Memory B cell (primary cell): ENCODE measurements around the gene LEMD3.
A peak's percentile ranks its signal among the peaks of the same experiment; 100 is the strongest.

ENCODE experiments used
- ATAC-seq: fragments of 150-1000 bp; cut with Tn5 transposase; 2 replicates; pipeline ENCODE4 v1.10.0; 2021; ENCODE audit warnings: low read depth, mild to moderate bottlenecking, moderate library complexity
- DNase-seq, 2 donors: peaks; one replicate each; pipeline ENCODE4 v3.0.0; 2022; ENCODE audit warnings: low spot score in 2 of 2
- H3K27ac Mint-ChIP-seq: one replicate; pipeline ENCODE4 v1.8.0; 2022; ENCODE audit warnings: mild to moderate bottlenecking, moderate library complexity, mixed read lengths
- H3K27me3 Mint-ChIP-seq: one replicate; pipeline ENCODE4 v1.8.0; 2022; ENCODE audit warnings: mixed read lengths
- H3K36me3 Mint-ChIP-seq: one replicate; pipeline ENCODE4 v1.8.0; 2022; ENCODE audit warnings: mild to moderate bottlenecking, mixed read lengths
- H3K4me1 Mint-ChIP-seq: one replicate; pipeline ENCODE4 v1.8.0; 2022; ENCODE audit warnings: mixed read lengths
- H3K4me3 Mint-ChIP-seq: one replicate; pipeline ENCODE4 v1.8.0; 2022; ENCODE audit warnings: mild to moderate bottlenecking, moderate library complexity, mixed read lengths
- H3K9me3 Mint-ChIP-seq: one replicate; pipeline ENCODE4 v1.8.0; 2022; ENCODE audit warnings: mixed read lengths

The LEMD3 gene

GRCh38 chr12:65208125-65208524 is 38.7 kb downstream of the LEMD3 start:
- Mint-ChIP-seq H3K4me1 (peaks cover 41% of the 10 kb centered on the region), H3K4me3 (peak overlapping the region; percentile 18)

GRCh38 chr12:65208964-65209654 is 39.7 kb downstream of the LEMD3 start:
- H3K4me3 Mint-ChIP-seq = peak overlapping the region; percentile 74
- H3K9me3 Mint-ChIP-seq = no peaks in the 10 kb centered on the region
- peaks cover 36% of the 10 kb centered on the region for H3K4me1 Mint-ChIP-seq
- peak overlapping the region; percentile 87 for H3K27ac Mint-ChIP-seq
- H3K27me3 Mint-ChIP-seq = no peaks in the 10 kb centered on the region
- ATAC-seq (no peak), DNase-seq (no peak)
- peaks cover 7% of the 10 kb centered on the region for H3K36me3 Mint-ChIP-seq

More at GRCh38 chr12:65208125-65208524, 38.7 kb downstream of the LEMD3 start:
- no peaks in the 10 kb centered on the region for H3K27me3 Mint-ChIP-seq
- no peaks in the 10 kb centered on the region for H3K9me3 Mint-ChIP-seq
- H3K27ac Mint-ChIP-seq = peak overlapping the region; percentile 51
- H3K36me3 Mint-ChIP-seq = peaks cover 8% of the 10 kb centered on the region
- no peak for ATAC-seq
- DNase-seq = no peak

GRCh38 chr12:65209655-65210043 is 40.3 kb downstream of the LEMD3 start:
- Mint-ChIP-seq H3K4me3 (peak overlapping the region; percentile 74), H3K4me1 (peaks cover 35% of the 10 kb centered on the region), H3K9me3 (no peaks in the 10 kb centered on the region), H3K27me3 (no peaks in the 10 kb centered on the region), H3K36me3 (peaks cover 8% of the 10 kb centered on the region), H3K27ac (peak overlapping the region; percentile 87)
- DNase-seq = no peak
- ATAC-seq = peak; percentile 81

- peak overlapping the region; percentile 78 for H3K27ac Mint-ChIP-seq
- no peak for DNase-seq
- H3K4me1 Mint-ChIP-seq = peaks cover 10% of the 10 kb centered on the region
- no peak overlapping the region for H3K4me3 Mint-ChIP-seq
- H3K9me3 Mint-ChIP-seq = peaks cover 6% of the 10 kb centered on the region
- ATAC-seq = no peak
- no peaks in the 10 kb centered on the region for H3K27me3 Mint-ChIP-seq
- H3K36me3 Mint-ChIP-seq = peaks cover 38% of the 10 kb centered on the region
These were observed 47.7 kb downstream of the LEMD3 start for GRCh38 chr12:65217086-65217485.

- Mint-ChIP-seq H3K4me1 (peaks cover 7% of the 10 kb centered on the region), H3K36me3 (peaks cover 56% of the 10 kb centered on the region), H3K27ac (no peak overlapping the region), H3K9me3 (peaks cover 11% of the 10 kb centered on the region), H3K27me3 (no peaks in the 10 kb centered on the region), H3K4me3 (no peak overlapping the region)
- no peak for ATAC-seq
- no peak for DNase-seq
These were observed 51.4 kb downstream of the LEMD3 start for GRCh38 chr12:65220761-65221160.

GRCh38 chr12:65229441-65229840 is 60.1 kb downstream of the LEMD3 start:
- Mint-ChIP-seq H3K27ac (no peak overlapping the region), H3K4me1 (peaks cover 10% of the 10 kb centered on the region), H3K27me3 (no peaks in the 10 kb centered on the region), H3K9me3 (peaks cover 15% of the 10 kb centered on the region), H3K36me3 (peaks cover 40% of the 10 kb centered on the region), H3K4me3 (no peak overlapping the region)
- no peak for ATAC-seq
- DNase-seq = no peak

GRCh38 chr12:65232476-65233077 is 63.2 kb downstream of the LEMD3 start:
- no peak overlapping the region for H3K4me3 Mint-ChIP-seq
- H3K4me1 Mint-ChIP-seq = peaks cover 6% of the 10 kb centered on the region
- H3K27me3 Mint-ChIP-seq = no peaks in the 10 kb centered on the region
- H3K9me3 Mint-ChIP-seq = peaks cover 11% of the 10 kb centered on the region
- no peak for ATAC-seq
- DNase-seq = peak in 1 of 2 donors; percentile 3
- peaks cover 21% of the 10 kb centered on the region for H3K36me3 Mint-ChIP-seq
- H3K27ac Mint-ChIP-seq = peak overlapping the region; percentile 16

- Mint-ChIP-seq H3K36me3 (peaks cover 10% of the 10 kb centered on the region), H3K9me3 (no peaks in the 10 kb centered on the region), H3K4me1 (peaks cover 4% of the 10 kb centered on the region), H3K27ac (no peak overlapping the region), H3K27me3 (no peaks in the 10 kb centered on the region), H3K4me3 (no peak overlapping the region)
- no peak for DNase-seq
- no peak for ATAC-seq
These were observed 67.8 kb downstream of the LEMD3 start for GRCh38 chr12:65237153-65237552.

GRCh38 chr12:65238609-65239008 is 69.2 kb downstream of the LEMD3 start:
- DNase-seq (no peak), ATAC-seq (no peak)
- Mint-ChIP-seq H3K9me3 (no peaks in the 10 kb centered on the region), H3K27me3 (no peaks in the 10 kb centered on the region), H3K4me3 (no peak overlapping the region), H3K27ac (no peak overlapping the region), H3K36me3 (peaks cover 19% of the 10 kb centered on the region), H3K4me1 (no peaks in the 10 kb centered on the region)

GRCh38 chr12:65248656-65249633 is 79.6 kb downstream of the LEMD3 start:
- DNase-seq (no peak), ATAC-seq (no peak)
- H3K36me3 Mint-ChIP-seq = peaks cover 18% of the 10 kb centered on the region
- no peaks in the 10 kb centered on the region for H3K9me3 Mint-ChIP-seq
- H3K27me3 Mint-ChIP-seq = no peaks in the 10 kb centered on the region
- H3K27ac Mint-ChIP-seq = no peak overlapping the region
- H3K4me1 Mint-ChIP-seq = peaks cover 2% of the 10 kb centered on the region
- no peak overlapping the region for H3K4me3 Mint-ChIP-seq

GRCh38 chr12:65252515-65252914 is 83.1 kb downstream of the LEMD3 start:
- Mint-ChIP-seq H3K4me1 (peaks cover 2% of the 10 kb centered on the region), H3K9me3 (no peaks in the 10 kb centered on the region), H3K36me3 (peaks cover 8% of the 10 kb centered on the region), H3K4me3 (no peak overlapping the region), H3K27me3 (no peaks in the 10 kb centered on the region), H3K27ac (no peak overlapping the region)
- ATAC-seq (no peak), DNase-seq (no peak)

- no peak for ATAC-seq
- no peak overlapping the region for H3K4me3 Mint-ChIP-seq
- H3K27me3 Mint-ChIP-seq = peaks cover 1% of the 10 kb centered on the region
These were observed 88.6 kb downstream of the LEMD3 start for GRCh38 chr12:65257986-65258385.

GRCh38 chr12:65259501-65259900 is 90.1 kb downstream of the LEMD3 start:
- Mint-ChIP-seq H3K4me1 (no peaks in the 10 kb centered on the region), H3K27ac (no peak overlapping the region), H3K27me3 (peaks cover 1% of the 10 kb centered on the region), H3K4me3 (no peak overlapping the region), H3K9me3 (no peaks in the 10 kb centered on the region), H3K36me3 (no peaks in the 10 kb centered on the region)
- DNase-seq (no peak), ATAC-seq (no peak)

More at GRCh38 chr12:65257986-65258385, 88.6 kb downstream of the LEMD3 start:
- Mint-ChIP-seq H3K4me1 (no peaks in the 10 kb centered on the region), H3K36me3 (no peaks in the 10 kb centered on the region), H3K27ac (no peak overlapping the region), H3K9me3 (no peaks in the 10 kb centered on the region)
- DNase-seq = no peak

GRCh38 chr12:65263777-65264176 is 94.4 kb downstream of the LEMD3 start:
- H3K4me1 Mint-ChIP-seq = no peaks in the 10 kb centered on the region
- peaks cover 8% of the 10 kb centered on the region for H3K27me3 Mint-ChIP-seq
- no peak overlapping the region for H3K4me3 Mint-ChIP-seq
- H3K9me3 Mint-ChIP-seq = no peaks in the 10 kb centered on the region
- DNase-seq (no peak), ATAC-seq (no peak)
- H3K36me3 Mint-ChIP-seq = peaks cover 3% of the 10 kb centered on the region
- H3K27ac Mint-ChIP-seq = no peak overlapping the region
